ENCODE results near the gene SRBD1.

GRCh38 chr2:45422921-45423320, 188.1 kb downstream of the SRBD1 start:
- TF ChIP-seq, protein P1, sequence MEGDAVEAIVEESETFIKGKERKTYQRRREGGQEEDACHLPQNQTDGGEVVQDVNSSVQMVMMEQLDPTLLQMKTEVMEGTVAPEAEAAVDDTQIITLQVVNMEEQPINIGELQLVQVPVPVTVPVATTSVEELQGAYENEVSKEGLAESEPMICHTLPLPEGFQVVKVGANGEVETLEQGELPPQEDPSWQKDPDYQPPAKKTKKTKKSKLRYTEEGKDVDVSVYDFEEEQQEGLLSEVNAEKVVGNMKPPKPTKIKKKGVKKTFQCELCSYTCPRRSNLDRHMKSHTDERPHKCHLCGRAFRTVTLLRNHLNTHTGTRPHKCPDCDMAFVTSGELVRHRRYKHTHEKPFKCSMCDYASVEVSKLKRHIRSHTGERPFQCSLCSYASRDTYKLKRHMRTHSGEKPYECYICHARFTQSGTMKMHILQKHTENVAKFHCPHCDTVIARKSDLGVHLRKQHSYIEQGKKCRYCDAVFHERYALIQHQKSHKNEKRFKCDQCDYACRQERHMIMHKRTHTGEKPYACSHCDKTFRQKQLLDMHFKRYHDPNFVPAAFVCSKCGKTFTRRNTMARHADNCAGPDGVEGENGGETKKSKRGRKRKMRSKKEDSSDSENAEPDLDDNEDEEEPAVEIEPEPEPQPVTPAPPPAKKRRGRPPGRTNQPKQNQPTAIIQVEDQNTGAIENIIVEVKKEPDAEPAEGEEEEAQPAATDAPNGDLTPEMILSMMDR (IDR thresholded peaks at IDR 0.05) = no peak
- TF ChIP-seq ZFX (IDR thresholded peaks at IDR 0.05; ENCODE audit: borderline replicate concordance) = no peak

All from 22Rv1 (cell line).